ENCODE data around the gene NUDT17. TPM values are rescaled to one million over a fixed set of nuclear protein-coding genes. Genes with fewer than 3 reads are reported as not detected.

NUDT17 gene
- total and polyA plus RNA-seq, 9 of the 15 experiments (the other 6 are each of a cell fraction or from before 2014, with no cell fraction given), result 2.1 to 10.0 (median 6.1) TPM

DNA sequence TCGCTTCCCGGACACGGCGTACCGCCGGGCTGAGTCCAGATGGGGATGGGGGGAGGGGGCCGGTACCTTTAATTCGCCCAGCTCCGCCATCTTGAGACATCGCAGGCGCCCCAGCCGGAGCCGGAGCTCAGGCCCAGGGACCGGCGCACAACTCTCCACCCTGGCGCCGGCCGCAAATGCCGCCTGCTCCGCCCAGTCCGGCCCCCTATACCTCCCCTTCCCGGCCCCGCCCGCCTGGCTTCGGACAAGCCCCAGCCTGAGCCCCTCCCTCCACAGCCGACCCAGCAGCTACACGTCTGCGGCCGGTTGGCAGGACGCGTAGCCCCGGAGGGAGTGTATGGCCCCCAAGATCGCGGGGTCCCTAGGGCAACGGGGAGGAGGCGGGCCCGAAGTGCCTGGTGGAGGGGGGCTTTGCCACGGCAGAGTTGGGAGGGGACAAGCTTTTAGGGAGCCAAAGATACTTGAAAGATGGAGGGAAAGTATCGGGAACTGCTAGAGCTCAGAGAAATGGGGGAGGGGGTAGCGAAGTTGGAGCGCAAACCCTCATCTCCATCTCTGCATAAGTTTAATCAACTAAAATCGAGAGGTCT is 13.6 kb downstream of the NUDT17 start, which contains the start of gene PIAS3 (continued):
- TF ChIP-seq NBN (IDR thresholded peaks at IDR 0.05; ENCODE audit: low read depth) (0 out of 2 replicates have a peak, but pooled peaks have one; percentile 24), ZBTB12 (CRISPR knock-in tag; IDR thresholded peaks at IDR 0.05) (no peak), ILF3 (IDR thresholded peaks at IDR 0.05; ENCODE audit: borderline replicate concordance) (no peak), ZNF561 (CRISPR knock-in tag; conservative IDR thresholded peaks at IDR 0.05) (no peak), DDX20 (tag; IDR thresholded peaks at IDR 0.05; ENCODE audit: low read depth) (no peak), HMG20A (CRISPR knock-in tag; conservative IDR thresholded peaks at IDR 0.05) (no peak), KDM4B (IDR thresholded peaks at IDR 0.05; ENCODE audit: borderline replicate concordance in 2 of 2, low read depth in 1 of 2) (no peak; a peak in 1 of 4 replicates), ZNF282 (CRISPR knock-in tag; IDR thresholded peaks at IDR 0.05) (no peak), NFRKB (IDR thresholded peaks at IDR 0.05; ENCODE audit: low read depth) (0 out of 2 replicates have a peak, but pooled peaks have one; percentile 23), NCOR1 (IDR thresholded peaks at IDR 0.05) (no peak), MITF (IDR thresholded peaks at IDR 0.05) (no peak), HEY1 (CRISPR knock-in tag; IDR thresholded peaks at IDR 0.05; ENCODE audit: borderline replicate concordance) (no peak), MAFF (IDR thresholded peaks at IDR 0.05; ENCODE audit: low read length) (no peak), RREB1 (CRISPR knock-in tag; IDR thresholded peaks at IDR 0.05) (no peak)
- TF ChIP-seq, protein P1, sequence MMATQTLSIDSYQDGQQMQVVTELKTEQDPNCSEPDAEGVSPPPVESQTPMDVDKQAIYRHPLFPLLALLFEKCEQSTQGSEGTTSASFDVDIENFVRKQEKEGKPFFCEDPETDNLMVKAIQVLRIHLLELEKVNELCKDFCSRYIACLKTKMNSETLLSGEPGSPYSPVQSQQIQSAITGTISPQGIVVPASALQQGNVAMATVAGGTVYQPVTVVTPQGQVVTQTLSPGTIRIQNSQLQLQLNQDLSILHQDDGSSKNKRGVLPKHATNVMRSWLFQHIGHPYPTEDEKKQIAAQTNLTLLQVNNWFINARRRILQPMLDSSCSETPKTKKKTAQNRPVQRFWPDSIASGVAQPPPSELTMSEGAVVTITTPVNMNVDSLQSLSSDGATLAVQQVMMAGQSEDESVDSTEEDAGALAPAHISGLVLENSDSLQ (IDR thresholded peaks at IDR 0.05), result no peak
- TF ChIP-seq, protein P2, sequence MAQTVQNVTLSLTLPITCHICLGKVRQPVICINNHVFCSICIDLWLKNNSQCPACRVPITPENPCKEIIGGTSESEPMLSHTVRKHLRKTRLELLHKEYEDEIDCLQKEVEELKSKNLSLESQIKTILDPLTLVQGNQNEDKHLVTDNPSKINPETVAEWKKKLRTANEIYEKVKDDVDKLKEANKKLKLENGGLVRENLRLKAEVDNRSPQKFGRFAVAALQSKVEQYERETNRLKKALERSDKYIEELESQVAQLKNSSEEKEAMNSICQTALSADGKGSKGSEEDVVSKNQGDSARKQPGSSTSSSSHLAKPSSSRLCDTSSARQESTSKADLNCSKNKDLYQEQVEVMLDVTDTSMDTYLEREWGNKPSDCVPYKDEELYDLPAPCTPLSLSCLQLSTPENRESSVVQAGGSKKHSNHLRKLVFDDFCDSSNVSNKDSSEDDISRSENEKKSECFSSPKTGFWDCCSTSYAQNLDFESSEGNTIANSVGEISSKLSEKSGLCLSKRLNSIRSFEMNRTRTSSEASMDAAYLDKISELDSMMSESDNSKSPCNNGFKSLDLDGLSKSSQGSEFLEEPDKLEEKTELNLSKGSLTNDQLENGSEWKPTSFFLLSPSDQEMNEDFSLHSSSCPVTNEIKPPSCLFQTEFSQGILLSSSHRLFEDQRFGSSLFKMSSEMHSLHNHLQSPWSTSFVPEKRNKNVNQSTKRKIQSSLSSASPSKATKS (CRISPR knock-in tag; IDR thresholded peaks at IDR 0.05), result no peak
